22Rv1 (cell line): ENCODE measurements around the gene AP3S1.

Experiments used
- CTCF ChIP-seq: fragments of 450-650 bp; IDR thresholded peaks from 2 replicates; pipeline ENCODE4 v1.5.1; 2017; ENCODE audit warnings: mild to moderate bottlenecking
- ZFX ChIP-seq: fragments of 450-650 bp; IDR thresholded peaks from 2 replicates; pipeline ENCODE4 v1.6.1; 2017; ENCODE audit warnings: antibody characterized with exemption, borderline replicate concordance

- TF ChIP-seq CTCF (no peak), ZFX (no peak)
These were observed 34.1 kb upstream of the AP3S1 start for GRCh38 chr5:115807654-115808052.
